Astrocyte (in vitro differentiated cells and primary cell): ENCODE results near the gene TMEM14B. TPM values are rescaled to one million over a fixed set of nuclear protein-coding genes. Genes with fewer than 3 reads are reported as not detected.

ENCODE experiments used
- DNase-seq: peaks from one replicate; pipeline ENCODE4 v3.0.0-alpha.2; 2010; ENCODE audit warnings: low read depth
- FAIRE-seq: peaks from 2 replicates; lab custom pipeline; 2011; peaks lifted over from hg19 to GRCh38; lab: Jason Lieb, UNC
- H2AFZ ChIP-seq: 2 replicates; pipeline ENCODE4 v1.6.0; 2012; ENCODE audit warnings: low read depth, low read length, inconsistent platforms
- H3K27ac ChIP-seq: 2 replicates; pipeline ENCODE4 v1.5.1; 2011; ENCODE audit warnings: low read depth, low read length, inconsistent platforms
- H3K27me3 ChIP-seq: 2 replicates; pipeline ENCODE4 v1.6.0; 2011; ENCODE audit warnings: low read length, inconsistent platforms; ENCODE audit not compliant: insufficient read depth
- H3K36me3 ChIP-seq: 2 replicates; pipeline ENCODE4 v1.5.1; 2011; ENCODE audit warnings: low read length, inconsistent platforms; ENCODE audit not compliant: insufficient read depth
- H3K4me1 ChIP-seq: 2 replicates; pipeline ENCODE4 v1.5.1; 2011; ENCODE audit warnings: low read length, inconsistent platforms; ENCODE audit not compliant: insufficient read depth
- H3K4me2 ChIP-seq: 2 replicates; pipeline ENCODE4 v1.6.0; 2012; ENCODE audit warnings: low read length, inconsistent platforms
- H3K4me3 ChIP-seq: 2 replicates; pipeline ENCODE4 v1.5.1; 2011; ENCODE audit warnings: low read depth, mild to moderate bottlenecking, low read length, inconsistent platforms; ENCODE audit not compliant: insufficient read depth
- H3K79me2 ChIP-seq: 2 replicates; pipeline ENCODE4 v1.6.0; 2012; ENCODE audit warnings: mild to moderate bottlenecking, low read length, inconsistent platforms; ENCODE audit not compliant: insufficient read depth
- H3K9ac ChIP-seq: 2 replicates; pipeline ENCODE4 v1.6.0; 2012; ENCODE audit warnings: mild to moderate bottlenecking, low read length, inconsistent platforms
- H3K9me3 ChIP-seq: 2 replicates; pipeline ENCODE4 v1.5.1; 2012; ENCODE audit warnings: low read depth, mild to moderate bottlenecking, low read length, inconsistent platforms; ENCODE audit not compliant: insufficient read depth
- H4K20me1 ChIP-seq: 2 replicates; pipeline ENCODE4 v1.6.0; 2012; ENCODE audit warnings: low read length, inconsistent platforms; ENCODE audit not compliant: insufficient read depth
- H3K27ac Mint-ChIP-seq: one replicate; pipeline ENCODE4 v1.8.0; 2021; ENCODE audit warnings: mild to moderate bottlenecking, mixed read lengths; ENCODE audit not compliant: unreplicated experiment
- H3K27me3 Mint-ChIP-seq: one replicate; pipeline ENCODE4 v1.8.0; 2021; ENCODE audit warnings: low read depth, mixed read lengths; ENCODE audit not compliant: unreplicated experiment
- H3K36me3 Mint-ChIP-seq: one replicate; pipeline ENCODE4 v1.8.0; 2021; ENCODE audit warnings: low read depth, mixed read lengths; ENCODE audit not compliant: unreplicated experiment
- H3K4me1 Mint-ChIP-seq: one replicate; pipeline ENCODE4 v1.8.0; 2021; ENCODE audit warnings: low read depth, mixed read lengths; ENCODE audit not compliant: unreplicated experiment
- H3K4me3 Mint-ChIP-seq: one replicate; pipeline ENCODE4 v1.8.0; 2021; ENCODE audit warnings: mild to moderate bottlenecking, moderate library complexity, mixed read lengths; ENCODE audit not compliant: unreplicated experiment
- H3K9me3 Mint-ChIP-seq: one replicate; pipeline ENCODE4 v1.8.0; 2021; ENCODE audit warnings: mild to moderate bottlenecking, mixed read lengths; ENCODE audit not compliant: unreplicated experiment
- CTCF ChIP-seq: IDR thresholded peaks from 2 replicates; pipeline ENCODE4 v1.5.1; 2011; ENCODE audit warnings: low read depth, mild to moderate bottlenecking, inconsistent platforms, low read length, moderate library complexity; ENCODE audit not compliant: insufficient read depth
- EZH2 ChIP-seq: IDR thresholded peaks from 2 replicates; pipeline ENCODE4 v1.6.1; 2012; ENCODE audit warnings: mild to moderate bottlenecking, low read length, inconsistent platforms; ENCODE audit not compliant: insufficient read depth
- total RNA-seq: library from RNA; stranded (reverse); gene quantifications from 2 replicates; pipeline ENCODE4 v1.2.1, GENCODE V29; 2021

Gene TMEM14B
- total RNA-seq, 1 donor from 2014 or later: 52.8 TPM

DNA sequence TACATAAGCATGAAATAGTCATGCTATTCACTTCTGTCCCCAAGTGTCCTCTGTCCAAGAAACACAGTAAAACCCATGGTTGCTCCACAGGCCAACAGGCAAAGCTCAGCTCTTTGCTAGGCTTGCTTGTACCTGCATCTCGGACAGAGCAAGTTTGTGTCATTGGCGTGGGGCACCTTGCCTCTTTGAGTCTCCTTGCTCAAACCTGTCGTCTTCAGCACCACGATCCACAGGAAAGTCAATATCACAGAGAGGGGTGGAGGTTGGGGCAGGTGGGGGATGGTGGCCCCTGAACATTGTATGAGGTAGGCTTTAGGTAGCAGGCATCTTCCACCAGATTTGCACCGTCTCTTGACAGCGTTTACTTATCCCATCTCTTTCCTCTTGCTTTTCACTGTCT is 4.1 kb upstream of the TMEM14B start:
- DNase-seq (no peak), FAIRE-seq (no peak)
- H3K27ac ChIP-seq: no peak overlapping the region
- H3K4me2 ChIP-seq: no peak overlapping the region
- TF ChIP-seq CTCF (no peak), EZH2 (no peak)
- Mint-ChIP-seq H3K27me3 (no peaks in the 10 kb centered on the region), H3K4me1 (no peaks in the 10 kb centered on the region), H3K4me3 (no peak overlapping the region), H3K27ac (no peak overlapping the region), H3K36me3 (peaks cover 16% of the 10 kb centered on the region), H3K9me3 (no peaks in the 10 kb centered on the region)
- H3K4me3 ChIP-seq: no peak overlapping the region
- H3K36me3 ChIP-seq: no peaks in the 10 kb centered on the region
- H3K4me1 ChIP-seq: peaks cover 10% of the 10 kb centered on the region
- H3K9ac ChIP-seq: no peak overlapping the region
- no peaks in the 10 kb centered on the region for H3K27me3 ChIP-seq
- H3K9me3 ChIP-seq: no peaks in the 10 kb centered on the region
- H3K79me2 ChIP-seq: peaks cover 10% of the 10 kb centered on the region
- no peaks in the 10 kb centered on the region for H4K20me1 ChIP-seq
- no peak overlapping the region for H2AFZ ChIP-seq

DNA sequence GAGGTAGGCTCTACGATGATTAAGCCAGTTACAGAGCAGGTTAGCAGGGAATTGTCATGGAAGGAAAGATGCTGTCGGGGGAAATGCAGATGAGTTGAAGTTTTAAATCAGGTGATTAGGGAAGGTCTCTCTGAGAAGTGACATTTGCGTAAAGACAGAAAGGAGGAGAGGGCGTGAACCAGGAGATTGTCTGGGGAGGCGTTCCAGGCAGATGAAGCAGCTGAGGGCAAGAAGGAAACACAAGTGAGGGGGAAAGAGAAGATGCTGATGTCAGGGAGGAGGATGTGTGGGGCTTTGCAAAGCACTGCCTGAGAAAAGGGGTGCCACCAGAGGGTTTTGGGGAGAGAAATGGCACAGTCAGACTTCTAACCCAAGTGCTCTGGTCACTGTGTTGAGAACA is 2.5 kb upstream of the TMEM14B start:
- H3K36me3 Mint-ChIP-seq: peaks cover 16% of the 10 kb centered on the region
- DNase-seq (no peak), FAIRE-seq (no peak)
- Histone ChIP-seq H3K9me3 (no peaks in the 10 kb centered on the region), H3K36me3 (peaks cover 5% of the 10 kb centered on the region), H2AFZ (no peak overlapping the region), H3K4me2 (no peak overlapping the region), H3K27ac (no peak overlapping the region), H3K79me2 (peaks cover 26% of the 10 kb centered on the region), H3K4me3 (no peak overlapping the region), H4K20me1 (peaks cover 13% of the 10 kb centered on the region), H3K27me3 (no peaks in the 10 kb centered on the region), H3K9ac (no peak overlapping the region), H3K4me1 (peaks cover 15% of the 10 kb centered on the region)
- no peaks in the 10 kb centered on the region for H3K4me1 Mint-ChIP-seq
- H3K27me3 Mint-ChIP-seq: no peaks in the 10 kb centered on the region
- TF ChIP-seq CTCF (no peak), EZH2 (no peak)
- peak overlapping the region; percentile 15 for H3K27ac Mint-ChIP-seq
- no peaks in the 10 kb centered on the region for H3K9me3 Mint-ChIP-seq
- no peak overlapping the region for H3K4me3 Mint-ChIP-seq

DNA sequence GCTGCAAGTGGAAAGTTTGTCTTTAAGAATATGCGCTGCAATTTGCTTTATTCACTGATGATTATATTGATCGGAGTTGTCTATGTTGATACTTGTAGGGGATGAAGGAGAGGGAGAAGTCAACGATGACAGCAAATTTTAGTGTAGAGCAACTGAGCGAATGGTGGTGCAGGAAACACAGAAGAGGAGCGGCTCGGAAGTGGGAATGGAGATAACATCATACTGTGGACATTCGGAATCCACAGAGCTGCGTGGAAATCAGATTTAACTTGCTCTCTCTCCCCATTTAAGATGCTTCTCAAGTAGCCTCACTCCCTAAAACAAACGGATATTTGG is 722 bp upstream of the TMEM14B start:
- DNase-seq (no peak), FAIRE-seq (no peak)
- Histone ChIP-seq H3K79me2 (peaks cover 38% of the 10 kb centered on the region), H3K27ac (no peak overlapping the region), H4K20me1 (peaks cover 14% of the 10 kb centered on the region), H3K36me3 (peaks cover 8% of the 10 kb centered on the region), H3K27me3 (no peaks in the 10 kb centered on the region), H3K4me1 (peaks cover 15% of the 10 kb centered on the region), H3K4me3 (peak overlapping the region; percentile 95), H3K4me2 (peak overlapping the region; percentile 91), H3K9me3 (no peaks in the 10 kb centered on the region), H3K9ac (peak overlapping the region; percentile 92), H2AFZ (peak overlapping the region; percentile 96)
- peaks cover 7% of the 10 kb centered on the region for H3K36me3 Mint-ChIP-seq
- no peaks in the 10 kb centered on the region for H3K4me1 Mint-ChIP-seq
- no peak overlapping the region for H3K27ac Mint-ChIP-seq
- no peak for TF ChIP-seq EZH2
- no peaks in the 10 kb centered on the region for H3K27me3 Mint-ChIP-seq
- no peaks in the 10 kb centered on the region for H3K9me3 Mint-ChIP-seq
- H3K4me3 Mint-ChIP-seq: peak overlapping the region; percentile 97
